ENCODE data around the gene CDC45. TPM values are rescaled to one million over a fixed set of nuclear protein-coding genes. Genes with fewer than 3 reads are reported as not detected.

CDC45 gene
- total and polyA plus RNA-seq, 2 of the 13 experiments (the other 11 are each of a cell fraction or from before 2014, with no cell fraction given) = 14.4 to 36.3 TPM

- TF ChIP-seq AHDC1 (CRISPR knock-in tag; IDR thresholded peaks at IDR 0.05; ENCODE audit: borderline replicate concordance) (no peak), PCBP1 (IDR thresholded peaks at IDR 0.05; ENCODE audit: borderline replicate concordance, low read depth, low read length) (0 out of 2 replicates have a peak, but pooled peaks have one; percentile 61), GLI4 (CRISPR knock-in tag; IDR thresholded peaks at IDR 0.05; ENCODE audit: borderline replicate concordance) (no peak), ZNF776 (CRISPR knock-in tag; IDR thresholded peaks at IDR 0.05) (no peak), E2F5 (CRISPR knock-in tag; conservative IDR thresholded peaks at IDR 0.05) (0 out of 2 replicates have a peak, but pooled peaks have one; percentile 23), ZBTB49 (CRISPR knock-in tag; IDR thresholded peaks at IDR 0.05; ENCODE audit: borderline replicate concordance) (no peak), EEA1 (CRISPR knock-in tag; IDR thresholded peaks at IDR 0.05; ENCODE audit: borderline replicate concordance) (0 out of 2 replicates have a peak, but pooled peaks have one; percentile 8), SIN3A (IDR thresholded peaks at IDR 0.05; ENCODE audit: borderline replicate concordance, low read depth, low read length) (peak; percentile 87; the same call in 1 of the 2 replicates), XBP1 (CRISPR knock-in tag; IDR thresholded peaks at IDR 0.05) (no peak), ZNF768 (CRISPR knock-in tag; IDR thresholded peaks at IDR 0.05) (0 out of 2 replicates have a peak, but pooled peaks have one; percentile 21), ZBTB33 (CRISPR knock-in tag; IDR thresholded peaks at IDR 0.05) (no peak), GTF3A (CRISPR knock-in tag; conservative IDR thresholded peaks at IDR 0.05) (no peak), ZSCAN22 (CRISPR knock-in tag; IDR thresholded peaks at IDR 0.05) (no peak), MYC (CRISPR knock-in tag; IDR thresholded peaks at IDR 0.05; ENCODE audit: borderline replicate concordance) (peak; percentile 43; the same call in 1 of the 2 replicates), ZNF773 (CRISPR knock-in tag; IDR thresholded peaks at IDR 0.05; ENCODE audit: borderline replicate concordance) (no peak), E2F1 (CRISPR knock-in tag; IDR thresholded peaks at IDR 0.05) (0 out of 2 replicates have a peak, but pooled peaks have one; percentile 5), HOXA3 (CRISPR knock-in tag; IDR thresholded peaks at IDR 0.05) (no peak)
These were observed 792 bp upstream of the CDC45 start, which contains the start of gene UFD1 (continued) for GRCh38 chr22:19478901-19479354.

Data from HepG2 (cell line).